Hypothalamus (tissue), 51 donors: ENCODE data around the gene CXCL14.

Experiments
- DNase-seq, 51 donors: peaks; one replicate each; lab custom pipeline; 2025; lab: John Stamatoyannopoulos, UW

Gene CXCL14, protein sequence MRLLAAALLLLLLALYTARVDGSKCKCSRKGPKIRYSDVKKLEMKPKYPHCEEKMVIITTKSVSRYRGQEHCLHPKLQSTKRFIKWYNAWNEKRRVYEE

DNA sequence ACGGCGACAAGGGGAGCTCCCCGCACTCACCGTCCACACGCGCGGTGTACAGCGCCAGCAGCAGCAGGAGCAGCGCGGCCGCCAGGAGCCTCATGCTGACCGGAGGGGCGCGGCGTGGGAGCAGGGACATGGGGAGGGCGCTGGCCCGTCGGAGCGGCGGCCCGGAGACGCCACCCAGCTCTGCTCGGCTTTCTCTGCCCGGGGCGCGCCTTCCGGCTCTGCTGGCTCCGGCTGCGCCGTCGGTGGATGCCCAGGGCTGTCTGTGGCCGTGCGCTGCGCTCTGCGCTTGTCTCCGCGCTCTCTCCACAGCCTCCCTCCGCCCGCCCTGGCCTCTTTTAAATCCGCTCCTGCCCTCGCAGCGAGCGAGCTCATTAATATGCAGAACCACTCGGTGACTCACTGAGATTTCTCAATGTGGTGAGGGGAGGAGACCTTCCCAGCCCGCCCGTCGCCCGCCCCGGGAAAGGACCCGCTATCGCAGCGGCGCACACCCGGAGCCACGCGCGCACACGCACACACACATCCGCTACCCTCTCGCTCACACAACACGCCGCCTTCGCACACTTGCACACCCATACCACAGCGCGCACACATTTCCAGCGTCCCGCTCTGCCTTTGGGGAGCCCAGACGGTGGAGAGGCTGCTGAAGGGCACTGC, at the start of gene CXCL14:
Gene CXCL14 (minus strand): TSS at position 307 of the 657 bp plus-strand sequence. CDS start 213 bp downstream, at position 94.
- peak in 27 of 51 donors; percentile 10 to 63 (median 36) for DNase-seq

DNA sequence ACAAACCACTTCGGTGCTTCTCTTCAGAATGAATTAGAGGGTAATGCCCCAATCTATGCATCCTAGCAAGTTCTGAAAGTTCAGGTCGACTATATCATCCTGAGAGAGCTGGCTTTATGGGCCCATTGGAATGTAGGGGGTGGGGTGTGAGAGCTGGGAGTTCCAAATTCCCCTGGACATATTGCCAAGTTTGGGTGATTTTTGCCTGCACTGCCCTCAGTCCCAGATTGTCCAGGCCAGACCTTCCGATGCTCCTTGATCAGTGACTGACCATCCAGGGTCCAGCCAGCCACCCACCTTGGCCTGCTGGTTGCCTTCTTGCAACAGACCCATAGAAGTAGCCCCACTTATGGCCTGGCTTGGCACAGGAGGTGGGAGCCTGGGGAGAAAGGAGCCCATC, 47.8 kb upstream of the CXCL14 start:
- no peak for DNase-seq

DNA sequence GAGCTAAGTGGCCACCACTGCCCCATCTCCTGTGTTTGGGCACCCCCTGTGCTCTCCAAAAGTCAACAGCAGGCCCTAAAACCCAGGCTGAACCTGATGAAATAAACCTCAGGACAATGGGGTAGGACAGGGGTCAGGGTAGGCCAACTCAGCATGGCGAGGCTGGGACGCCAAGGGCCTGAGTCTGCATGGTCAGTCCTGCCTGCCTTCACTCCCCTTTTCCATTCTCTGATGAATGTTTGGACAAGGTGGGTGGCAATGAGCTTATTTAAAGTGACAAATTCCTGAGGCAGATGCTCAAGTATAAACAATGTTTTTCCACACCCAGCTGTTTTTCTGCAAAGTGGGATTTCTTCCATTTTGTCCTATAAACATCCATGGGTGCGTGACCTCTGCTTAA, 47.2 kb upstream of the CXCL14 start:
- DNase-seq: no peak

DNA sequence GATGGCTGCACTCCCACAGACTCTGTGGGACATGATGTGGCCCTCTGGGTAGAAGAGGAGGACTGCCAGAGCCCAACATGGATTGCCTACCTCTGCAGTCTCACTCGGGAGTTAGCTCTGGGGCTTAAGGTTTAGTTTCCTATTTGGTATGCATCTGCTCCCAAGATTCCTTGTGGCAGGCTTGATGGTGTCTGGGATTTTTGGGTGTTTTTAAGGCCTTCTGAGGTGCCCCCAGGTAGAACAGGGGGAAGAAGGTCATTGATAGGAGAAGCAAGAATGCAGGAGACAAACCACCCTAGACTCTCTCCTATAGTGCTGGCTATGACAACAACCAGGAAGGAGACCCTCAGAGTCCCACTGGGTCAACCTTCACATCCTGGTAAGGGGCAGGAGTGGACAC, 46.7 kb upstream of the CXCL14 start:
- DNase-seq: no peak

DNA sequence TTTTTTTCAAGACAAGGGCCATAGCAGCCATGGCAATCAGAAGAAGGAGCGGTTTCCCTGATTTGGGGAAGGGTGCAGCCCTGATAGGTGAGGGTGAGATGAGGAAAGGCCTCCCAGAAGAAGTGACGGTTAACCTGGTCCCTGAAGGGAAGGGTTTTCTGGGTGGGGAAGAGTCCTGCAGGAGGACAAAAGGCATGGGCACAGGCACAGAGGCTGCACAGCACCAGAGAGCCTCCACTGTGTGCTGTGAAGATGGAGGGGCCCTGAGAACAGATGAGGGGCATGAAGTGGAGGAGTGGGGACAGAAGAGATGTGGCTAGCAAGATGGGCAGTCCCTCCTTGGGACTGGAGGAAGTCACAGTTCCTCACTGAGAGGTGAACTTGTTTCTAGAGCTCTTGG, 46.3 kb upstream of the CXCL14 start:
- no peak for DNase-seq

DNA sequence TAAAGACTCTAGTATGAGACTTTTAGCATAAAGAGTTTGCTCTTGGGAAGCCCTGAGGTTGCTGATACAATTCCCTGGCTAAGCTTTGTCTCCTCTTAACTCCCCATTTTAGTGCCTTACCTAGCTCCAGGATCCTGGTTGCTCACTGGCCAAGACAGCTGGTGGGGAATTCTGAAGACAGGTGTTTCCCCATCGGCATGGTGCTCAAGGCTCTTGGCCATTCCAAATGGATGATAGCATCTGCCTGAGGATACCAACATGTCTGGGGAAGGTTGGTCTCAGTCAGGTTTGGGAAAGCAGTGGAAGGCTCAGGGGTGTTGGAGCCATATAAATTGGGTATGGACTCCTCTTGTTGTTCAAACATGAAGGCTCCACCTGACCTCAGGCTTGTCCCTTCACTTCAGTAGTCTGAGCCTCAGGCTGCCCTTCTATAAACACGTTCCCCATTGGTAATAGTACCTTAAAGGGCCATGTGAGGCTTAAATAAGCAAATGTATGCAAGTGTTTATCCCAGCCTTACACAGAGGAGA, 44.5 kb upstream of the CXCL14 start:
- DNase-seq: no peak

DNA sequence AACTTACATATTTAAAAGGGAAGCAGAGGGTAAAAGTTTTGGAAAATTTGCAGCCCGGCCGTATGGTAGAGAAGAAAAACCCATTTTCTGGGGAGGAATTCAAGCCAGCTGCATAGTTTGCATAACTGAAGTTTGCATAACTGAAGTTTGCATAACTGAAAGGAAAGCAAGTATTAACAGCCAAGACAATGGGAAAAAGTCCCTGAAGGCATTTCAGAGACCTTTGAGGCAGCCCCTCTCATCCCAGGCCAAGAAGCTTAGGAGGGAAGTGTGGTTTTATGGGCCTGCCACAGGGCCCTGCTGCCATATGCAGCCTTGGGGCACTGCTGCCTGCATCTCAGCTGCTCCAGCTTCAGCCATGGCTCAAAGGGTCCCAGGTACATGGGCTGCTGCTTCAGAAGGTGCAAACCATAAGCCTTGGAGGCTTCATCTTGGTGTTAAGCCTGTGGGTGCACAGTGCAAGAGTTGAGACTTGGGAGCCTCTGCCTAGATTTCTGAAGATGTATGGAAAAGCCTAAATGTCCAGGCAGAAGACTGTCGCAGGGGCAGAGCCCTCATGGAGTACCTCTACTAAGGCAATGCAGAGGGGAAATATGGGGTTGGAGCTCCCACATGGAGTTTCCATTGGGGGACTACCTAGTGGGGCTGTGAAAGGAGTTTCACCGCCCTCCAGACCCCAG, 36.9 kb upstream of the CXCL14 start:
- DNase-seq: no peak

DNA sequence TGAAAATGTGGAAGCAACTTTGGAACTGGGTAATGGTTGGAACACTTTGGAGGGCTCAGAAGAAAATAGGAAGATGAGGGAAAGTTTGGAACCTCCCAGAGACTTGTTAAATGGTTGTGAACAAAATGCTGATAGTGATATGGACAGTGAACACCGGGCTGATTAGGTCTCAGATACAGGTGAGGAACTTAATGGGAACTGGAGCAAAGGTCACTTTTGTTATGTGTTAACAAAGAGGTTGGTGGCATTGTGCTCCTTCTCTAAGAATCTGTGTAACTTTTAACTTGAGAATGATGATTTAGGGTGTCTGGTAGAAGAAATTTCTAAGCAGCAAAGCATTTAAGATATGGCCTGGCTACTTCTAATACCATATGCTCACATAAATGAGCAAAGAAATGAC, 36.4 kb upstream of the CXCL14 start:
- no peak for DNase-seq

DNA sequence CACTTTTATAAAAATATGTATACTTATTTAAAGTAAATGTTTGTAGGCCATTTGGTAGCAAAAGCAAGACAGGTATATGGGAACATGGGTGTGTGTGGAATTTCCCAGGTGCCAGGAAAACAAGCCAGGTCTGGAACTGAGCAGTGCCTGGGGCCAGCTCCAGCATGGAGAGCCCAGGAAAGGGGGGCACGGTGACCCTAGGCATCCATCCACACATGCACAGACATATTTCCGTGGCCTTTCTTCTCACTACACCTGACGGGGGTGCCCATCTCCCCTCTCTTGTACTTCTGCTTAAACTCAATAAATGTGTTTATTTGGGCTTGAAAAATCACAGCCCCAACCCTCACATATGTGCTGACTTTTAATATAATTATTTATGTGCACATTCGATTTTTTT, 31.2 kb upstream of the CXCL14 start:
- DNase-seq: no peak

DNA sequence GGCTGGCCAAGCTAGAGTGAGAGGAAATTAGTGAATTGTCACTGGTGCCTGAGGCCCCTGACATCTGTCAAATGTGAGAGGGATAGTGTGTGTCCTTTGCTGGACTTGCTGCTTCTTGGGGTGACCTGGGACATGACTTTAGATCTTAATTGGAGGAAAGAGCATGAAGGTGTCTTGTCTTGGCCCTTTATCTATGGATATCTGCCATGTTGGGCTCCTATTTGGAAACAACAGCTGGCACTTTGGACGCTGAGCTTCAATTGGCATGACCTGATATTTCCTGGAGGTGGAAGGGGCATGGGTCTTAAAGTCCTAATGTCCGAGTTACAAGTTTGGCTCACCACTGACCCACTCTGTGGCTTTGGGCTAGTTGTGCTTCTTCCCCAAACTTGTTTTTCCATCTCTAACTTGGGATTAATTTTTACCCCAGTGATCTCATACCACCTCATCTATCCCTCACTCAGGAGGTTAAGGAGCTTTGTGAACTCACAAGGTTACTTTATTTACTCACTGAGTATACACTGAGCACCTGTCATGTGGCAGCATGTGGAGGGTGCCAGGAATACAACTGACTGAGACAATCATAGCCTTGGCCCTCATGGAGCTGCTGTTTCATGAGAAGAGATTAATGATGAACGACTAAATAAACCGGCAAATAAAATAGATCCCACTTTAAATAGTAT, 30.1 kb upstream of the CXCL14 start:
- no peak for DNase-seq

DNA sequence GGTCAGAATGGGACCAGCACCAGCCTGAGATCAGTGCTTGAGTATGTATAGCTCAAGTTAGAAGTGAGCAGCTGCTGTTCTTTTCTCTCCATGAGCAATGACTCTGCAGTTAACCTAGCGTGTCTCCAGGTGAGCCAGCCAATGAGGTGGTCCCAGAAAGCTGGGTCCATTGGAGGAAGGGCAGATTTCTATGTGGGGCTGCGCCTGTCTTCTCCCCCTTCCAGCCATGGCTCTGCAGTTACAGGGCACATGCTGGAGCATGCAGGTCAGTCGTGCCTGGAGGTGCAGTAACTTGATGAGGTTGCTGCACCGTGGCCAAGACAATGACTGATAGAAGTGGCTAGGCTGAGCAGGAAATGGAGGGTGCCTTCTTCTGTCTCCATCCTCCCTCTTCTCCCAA, 29.6 kb upstream of the CXCL14 start:
- no peak for DNase-seq

DNA sequence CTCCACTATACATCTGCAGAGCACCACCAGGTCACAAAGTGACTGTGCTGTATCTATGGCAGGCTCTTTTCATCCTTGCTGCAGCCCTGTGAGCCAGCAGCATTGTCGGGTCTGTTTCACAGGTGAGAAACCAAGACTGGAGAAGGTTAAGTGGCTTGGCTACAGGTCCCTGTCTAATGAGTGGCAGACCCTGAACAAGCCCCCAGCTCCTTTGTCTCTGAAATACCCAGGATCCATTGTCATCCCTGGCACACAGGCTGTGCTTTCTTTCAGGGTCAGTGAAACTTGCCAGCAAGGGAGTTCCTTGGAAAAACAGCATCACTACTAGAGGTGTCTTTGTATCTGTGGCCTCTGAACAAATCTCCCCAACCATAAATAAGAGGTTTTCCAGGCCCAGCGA, 27.6 kb upstream of the CXCL14 start:
- no peak for DNase-seq

DNA sequence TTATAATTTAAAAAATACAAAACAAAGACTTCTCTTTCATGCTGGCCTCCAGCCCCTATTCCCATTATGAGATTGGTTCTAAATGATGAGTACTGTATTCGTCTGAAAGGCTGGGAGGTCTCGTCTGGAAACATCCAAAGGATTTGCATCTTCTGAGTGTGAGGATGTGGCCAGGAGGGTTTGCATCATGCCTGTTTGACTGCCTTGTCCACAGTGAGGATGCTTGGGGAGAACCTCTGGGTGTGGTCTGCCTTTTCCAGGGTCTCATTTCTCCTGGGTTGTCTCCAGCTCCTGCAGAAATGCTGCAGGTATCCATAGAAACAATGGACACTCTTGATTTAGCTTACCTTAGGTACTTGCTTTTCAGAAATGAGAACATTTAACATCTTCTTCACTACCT, 26.4 kb upstream of the CXCL14 start:
- no peak for DNase-seq

DNA sequence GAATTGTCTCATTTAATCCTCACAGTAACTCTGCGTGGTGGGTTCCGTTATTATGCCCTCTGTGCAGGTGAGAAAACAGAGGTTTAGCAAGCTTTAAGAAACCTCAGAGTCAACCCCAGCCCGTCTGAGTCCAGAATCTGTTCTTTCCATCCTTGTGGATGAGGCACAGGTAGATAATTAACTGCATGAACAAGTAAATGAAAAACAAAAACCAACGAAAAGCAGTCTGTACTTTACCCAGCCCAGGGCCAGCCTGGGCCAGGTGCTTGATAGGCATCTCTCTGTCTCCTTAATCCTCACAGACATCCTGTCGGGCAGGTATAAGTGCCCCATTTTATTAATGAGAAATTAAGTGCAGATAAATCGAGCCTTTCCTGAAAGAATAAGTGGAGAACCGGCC, 25.3 kb upstream of the CXCL14 start:
- DNase-seq: no peak

DNA sequence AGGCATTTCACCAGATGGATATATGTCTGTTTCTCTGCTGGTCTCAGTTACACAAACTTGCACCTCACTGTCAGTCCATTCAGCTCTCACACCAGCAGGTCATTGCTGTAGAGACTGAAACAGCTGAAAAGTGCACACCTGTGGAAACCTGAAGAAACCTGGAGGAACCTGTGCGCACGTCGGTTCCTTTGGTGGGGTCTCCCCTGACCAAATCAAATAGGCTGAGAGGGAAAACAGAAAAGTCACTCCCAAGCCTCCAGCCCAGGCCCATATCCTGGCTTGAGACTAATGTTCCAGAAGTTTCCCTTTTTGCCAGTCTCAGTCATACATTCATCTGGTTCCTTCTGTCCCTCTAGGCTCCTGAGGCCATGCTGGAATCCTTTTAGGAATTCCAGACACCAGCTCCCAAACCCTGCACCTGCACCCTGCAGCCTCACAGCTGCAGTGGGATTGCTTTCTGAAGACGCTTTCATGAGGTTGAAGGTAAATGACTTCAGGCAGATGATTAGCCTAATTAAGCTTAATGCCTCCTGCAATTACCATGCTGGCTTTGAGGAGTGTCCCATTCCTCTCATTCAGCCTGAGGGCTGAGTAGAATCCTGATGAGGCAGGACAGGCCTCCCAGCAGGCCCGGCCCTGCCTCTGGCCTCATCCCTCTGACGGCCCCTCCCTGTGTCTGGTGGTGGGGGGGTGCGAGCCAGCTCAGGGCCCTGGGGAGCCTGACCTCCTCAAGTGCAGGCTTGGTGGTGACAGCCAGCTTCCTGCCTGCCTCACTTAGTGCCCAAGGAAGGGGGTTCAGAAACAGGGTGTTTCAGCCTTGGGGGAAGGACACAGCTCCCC, 24.3 kb upstream of the CXCL14 start:
- DNase-seq: peak in 1 of 51 donors; percentile 2

DNA sequence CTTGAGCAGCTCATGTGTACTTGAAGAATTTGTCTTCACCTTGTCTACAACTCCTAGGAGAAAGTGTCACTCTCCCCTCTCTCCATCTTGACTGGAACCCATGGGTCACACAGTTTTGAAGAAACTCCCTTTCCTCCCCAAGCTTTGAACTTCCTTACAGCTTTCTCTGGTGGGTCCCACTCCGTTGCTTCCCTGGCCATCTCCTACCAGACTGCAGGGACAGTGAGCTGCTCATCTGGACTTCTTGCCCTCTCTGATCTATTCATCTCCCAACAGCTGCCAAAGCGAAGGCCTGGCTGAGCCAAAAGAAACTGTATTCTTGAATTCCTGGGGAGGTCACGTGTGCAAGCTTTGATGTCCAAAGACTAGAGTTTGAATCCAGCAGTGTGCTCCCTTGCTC, 22.7 kb upstream of the CXCL14 start:
- DNase-seq: no peak

DNA sequence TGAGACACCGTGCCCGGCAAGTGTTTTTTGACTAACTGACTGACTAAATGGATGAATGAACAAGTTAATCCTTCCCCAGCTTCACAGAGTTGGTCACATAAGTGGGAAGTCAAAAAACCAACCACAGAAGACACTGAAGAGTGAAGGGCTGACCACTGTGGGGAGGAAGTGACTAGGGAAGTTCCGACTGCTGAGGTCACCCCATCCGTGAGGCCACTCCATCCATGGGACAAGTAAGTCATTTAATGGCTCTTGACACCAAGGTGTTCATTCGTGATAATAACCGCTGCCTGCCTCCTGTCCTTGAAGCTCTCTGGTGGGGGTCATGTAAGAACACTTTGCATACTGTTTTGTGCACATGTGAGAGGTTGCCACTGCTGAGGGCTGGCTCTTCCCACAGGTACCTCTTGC, 22.2 kb upstream of the CXCL14 start:
- no peak for DNase-seq

DNA sequence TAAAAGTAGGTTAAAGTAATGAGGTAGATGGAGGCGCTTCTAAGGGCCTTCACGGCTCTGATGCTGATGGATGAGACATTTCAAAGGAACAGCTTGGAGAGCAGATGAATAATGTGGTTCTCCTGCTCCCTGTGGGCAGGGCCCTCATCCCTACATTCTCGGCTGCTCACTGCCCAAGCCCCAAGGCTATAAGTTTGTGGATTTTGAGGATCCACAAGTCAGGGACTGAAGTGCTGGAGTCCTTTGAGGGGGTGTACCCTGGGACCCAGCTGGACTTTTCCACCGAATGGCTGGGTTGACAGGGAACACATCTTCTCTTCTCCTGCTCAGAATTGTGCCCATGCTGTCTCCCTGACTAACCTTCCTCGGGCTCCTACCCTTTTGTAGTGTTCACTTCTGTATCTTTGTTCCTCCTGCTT, 21.4 kb upstream of the CXCL14 start:
- no peak for DNase-seq

DNA sequence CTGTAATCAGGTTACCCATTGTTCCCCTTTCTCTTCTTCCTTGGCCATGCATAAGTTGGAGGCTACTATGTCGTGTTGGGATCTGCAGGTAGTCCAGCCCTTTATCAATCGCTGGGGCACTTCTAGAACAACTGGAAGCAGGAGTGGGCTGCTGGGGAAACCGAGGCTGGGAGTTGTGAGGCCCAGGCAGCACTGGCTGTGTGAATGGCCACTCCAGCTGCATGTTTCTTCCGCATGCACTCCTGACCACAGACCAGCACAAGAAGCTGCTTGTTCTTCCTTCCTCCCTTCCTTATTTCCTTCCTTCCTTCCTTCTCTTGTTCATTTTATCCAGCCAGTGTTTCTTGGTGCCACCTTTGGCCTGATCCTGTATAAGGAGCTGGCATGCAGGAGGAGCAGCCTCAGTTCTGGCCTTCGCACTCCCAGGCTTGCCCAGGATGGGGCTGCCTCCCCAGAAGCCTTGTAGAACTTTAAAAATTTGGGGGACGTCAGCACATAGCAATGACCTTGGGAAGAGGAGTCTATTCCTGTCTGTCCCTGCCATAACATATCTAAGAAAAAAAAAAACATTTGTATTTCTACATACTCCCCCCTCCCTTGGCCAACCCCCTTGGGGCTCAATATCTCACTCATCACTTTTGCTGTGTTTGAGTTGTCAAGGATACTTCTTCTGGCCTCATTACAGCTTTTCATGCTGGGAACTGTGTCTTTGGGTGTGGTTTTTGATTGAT, 20.8 kb upstream of the CXCL14 start:
- DNase-seq: no peak
